SIG-M5 treated with dmso at 0.1 percent for 504 hours (cell line): ENCODE results near the gene TRAF3IP3.
A peak's percentile ranks its signal among the peaks of the same experiment; 100 is the strongest.
"Not testable (repeated sequence)": the region's sequence is repeated elsewhere in the genome, so short reads cannot be mapped to it uniquely, and the experiment has no call there.

Experiments
- DNase-seq: peaks from one replicate; lab custom pipeline; 2025; ENCODE audit not compliant: unreplicated experiment; lab: John Stamatoyannopoulos, UW

The TRAF3IP3 gene

GRCh38 chr1:209767706-209768105 is 11.9 kb downstream of the TRAF3IP3 start:
- DNase-seq = peak; percentile 88

- DNase-seq = peak; percentile 96
Observed at GRCh38 chr1:209768354-209768774, 12.5 kb downstream of the TRAF3IP3 start.

DNA sequence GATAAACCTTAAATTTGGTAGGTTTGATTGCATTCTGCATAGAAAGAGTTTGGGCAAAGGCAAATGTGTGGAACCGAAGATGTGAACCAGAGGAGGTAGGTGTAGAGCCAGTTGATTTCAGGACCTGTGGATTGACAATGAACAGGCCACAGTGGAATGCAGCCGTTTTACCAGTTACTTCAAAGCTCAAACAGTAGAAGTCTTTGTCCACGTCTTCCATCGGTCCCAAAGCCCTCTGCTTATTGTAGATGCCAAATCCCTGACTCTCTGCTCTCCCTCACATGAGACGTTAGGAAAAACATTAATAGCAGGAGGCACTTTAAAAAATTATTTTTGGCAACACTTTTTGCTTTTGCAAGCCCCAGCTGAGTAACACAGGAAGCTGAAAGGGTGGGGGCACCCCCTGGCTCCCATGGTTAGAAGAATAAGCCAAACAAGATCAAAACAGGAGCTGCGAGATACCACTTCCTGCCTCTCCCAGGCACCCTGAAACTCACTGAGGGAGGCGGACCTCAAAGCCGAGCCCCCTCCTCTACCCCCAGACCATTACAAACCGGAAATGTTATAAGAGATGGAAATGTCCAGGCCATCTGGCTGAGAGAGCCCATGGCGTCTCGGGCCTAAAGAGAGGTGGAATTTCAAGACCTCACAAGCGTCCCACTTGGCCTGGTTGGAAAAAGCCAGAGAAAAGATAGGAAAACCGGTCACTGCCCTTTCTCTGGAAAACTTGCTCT is 13.5 kb downstream of the TRAF3IP3 start:
- peak; percentile 96 for DNase-seq

DNA sequence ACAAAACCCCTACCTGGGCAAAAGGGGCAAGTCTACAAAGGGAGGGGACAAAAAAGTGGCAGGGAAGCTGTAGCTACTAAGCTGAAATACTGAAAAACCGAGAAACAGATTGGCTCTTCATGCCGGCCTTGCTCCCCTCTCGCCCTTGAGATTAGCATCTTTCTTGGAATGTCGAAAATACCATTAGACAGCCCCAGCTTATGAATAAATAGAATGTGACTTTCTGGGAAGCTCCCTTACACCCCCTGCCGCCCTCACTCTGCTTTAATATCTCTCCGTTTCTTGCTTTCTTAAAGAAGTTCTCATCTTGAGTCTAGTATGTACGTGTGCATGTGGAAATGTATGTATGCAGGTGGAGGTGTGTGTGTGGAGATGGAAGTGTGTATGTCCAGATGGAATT is 14.1 kb downstream of the TRAF3IP3 start:
- peak; percentile 70 for DNase-seq

DNA sequence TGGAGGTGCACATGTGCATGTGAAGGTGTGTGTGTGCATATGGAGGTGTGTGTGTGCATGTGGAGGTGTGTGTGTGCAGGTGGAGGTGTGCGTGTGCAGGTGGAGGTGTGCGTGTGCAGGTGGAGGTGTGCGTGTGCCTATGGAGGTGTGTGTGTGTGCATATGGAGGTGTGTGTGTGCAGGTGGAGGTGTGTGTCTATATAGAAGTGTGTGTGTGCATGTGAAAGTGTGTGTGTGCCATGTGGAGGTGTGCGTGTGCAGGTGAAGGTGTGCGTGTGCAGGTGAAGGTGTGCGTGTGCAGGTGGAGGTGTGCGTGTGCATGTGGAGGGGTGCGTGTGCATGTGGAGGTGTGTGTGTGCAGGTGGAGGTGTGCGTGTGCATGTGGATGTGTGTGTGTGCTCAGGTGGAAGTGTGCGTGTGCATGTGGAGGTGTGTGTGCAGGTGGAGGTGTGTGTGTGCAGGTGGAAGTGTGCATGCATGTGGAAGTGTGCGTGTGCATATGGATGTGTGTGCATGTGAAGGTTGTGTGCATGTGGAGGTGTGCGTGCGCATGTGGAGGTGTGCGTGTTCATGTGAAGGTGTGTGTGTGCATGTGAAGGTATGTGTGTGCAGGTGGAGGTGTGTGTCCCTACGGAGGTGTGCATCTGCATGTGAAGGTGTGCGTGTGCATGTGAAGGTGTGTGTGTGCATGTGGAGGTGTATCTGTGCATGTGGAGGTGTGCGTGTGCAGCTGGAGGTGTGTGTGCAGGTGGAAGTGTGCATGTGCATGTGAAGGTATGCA is 15.0 kb downstream of the TRAF3IP3 start:
- no peak for DNase-seq

- no peak for DNase-seq
Observed at GRCh38 chr1:209772126-209772525, 16.3 kb downstream of the TRAF3IP3 start.

- DNase-seq = peak; percentile 11
Observed at GRCh38 chr1:209774592-209774991, 18.7 kb downstream of the TRAF3IP3 start.

GRCh38 chr1:209775678-209776077 is 19.8 kb downstream of the TRAF3IP3 start:
- DNase-seq = no peak

DNA sequence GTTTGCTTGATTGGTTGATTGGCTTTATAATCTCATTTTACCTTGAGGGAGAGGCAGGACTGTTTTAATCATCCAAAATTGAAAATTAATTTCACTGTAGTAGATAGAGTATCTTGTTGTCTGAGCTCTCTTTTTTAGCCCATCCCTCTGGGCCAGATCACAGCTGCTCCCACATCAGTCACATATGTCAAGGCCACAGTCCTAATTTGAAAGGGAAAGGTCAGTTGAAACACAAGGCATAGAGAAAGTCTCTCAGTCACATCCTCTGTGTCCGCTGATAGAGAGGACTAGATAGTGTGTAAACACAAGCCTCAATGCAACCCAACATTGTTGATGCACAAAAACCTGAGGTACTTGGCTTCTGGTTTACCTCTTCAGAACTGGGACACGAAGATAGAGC is 21.7 kb downstream of the TRAF3IP3 start:
- no peak for DNase-seq

DNA sequence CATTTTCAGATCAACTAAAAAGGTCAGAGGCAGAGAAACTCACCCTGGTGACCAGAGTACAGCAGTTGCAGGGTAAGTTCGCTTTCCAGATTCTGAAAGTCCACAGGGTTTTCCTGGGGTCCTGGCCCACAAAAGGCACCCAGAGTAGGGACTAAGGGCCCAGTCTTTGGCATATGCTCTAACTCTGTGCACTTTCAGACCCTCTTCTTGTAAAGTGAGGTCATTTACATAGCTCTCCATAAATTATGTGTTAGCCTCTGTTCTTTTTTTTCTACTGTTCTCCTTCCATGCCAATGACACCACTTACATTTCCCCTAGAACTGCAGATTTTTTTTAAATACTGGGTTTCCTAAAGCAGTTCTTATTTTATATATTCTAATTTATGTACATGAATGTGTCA is 22.2 kb downstream of the TRAF3IP3 start:
- DNase-seq = no peak

DNA sequence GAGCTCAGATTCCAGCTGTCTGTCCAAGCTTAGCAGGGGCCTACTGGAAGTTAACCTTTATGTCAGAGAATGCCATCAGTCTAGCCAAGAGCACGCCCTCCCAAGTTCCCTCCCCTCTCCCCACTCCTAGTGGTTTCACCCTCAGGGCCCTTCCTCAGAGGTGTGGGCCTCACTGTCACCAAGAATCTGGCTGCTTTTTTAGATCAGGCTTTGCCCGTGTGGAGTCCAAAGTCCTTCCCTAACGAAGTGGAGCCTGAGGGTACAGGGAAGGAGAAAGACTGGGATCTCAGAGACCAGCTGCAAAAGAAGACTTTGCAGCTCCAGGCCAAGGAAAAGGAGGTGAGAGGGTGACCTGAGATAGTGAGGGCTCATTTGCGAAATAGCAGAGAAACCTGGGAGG is 24.4 kb downstream of the TRAF3IP3 start:
- no peak for DNase-seq

GRCh38 chr1:209783386-209783785 is 27.5 kb downstream of the TRAF3IP3 start:
- DNase-seq = no peak

DNA sequence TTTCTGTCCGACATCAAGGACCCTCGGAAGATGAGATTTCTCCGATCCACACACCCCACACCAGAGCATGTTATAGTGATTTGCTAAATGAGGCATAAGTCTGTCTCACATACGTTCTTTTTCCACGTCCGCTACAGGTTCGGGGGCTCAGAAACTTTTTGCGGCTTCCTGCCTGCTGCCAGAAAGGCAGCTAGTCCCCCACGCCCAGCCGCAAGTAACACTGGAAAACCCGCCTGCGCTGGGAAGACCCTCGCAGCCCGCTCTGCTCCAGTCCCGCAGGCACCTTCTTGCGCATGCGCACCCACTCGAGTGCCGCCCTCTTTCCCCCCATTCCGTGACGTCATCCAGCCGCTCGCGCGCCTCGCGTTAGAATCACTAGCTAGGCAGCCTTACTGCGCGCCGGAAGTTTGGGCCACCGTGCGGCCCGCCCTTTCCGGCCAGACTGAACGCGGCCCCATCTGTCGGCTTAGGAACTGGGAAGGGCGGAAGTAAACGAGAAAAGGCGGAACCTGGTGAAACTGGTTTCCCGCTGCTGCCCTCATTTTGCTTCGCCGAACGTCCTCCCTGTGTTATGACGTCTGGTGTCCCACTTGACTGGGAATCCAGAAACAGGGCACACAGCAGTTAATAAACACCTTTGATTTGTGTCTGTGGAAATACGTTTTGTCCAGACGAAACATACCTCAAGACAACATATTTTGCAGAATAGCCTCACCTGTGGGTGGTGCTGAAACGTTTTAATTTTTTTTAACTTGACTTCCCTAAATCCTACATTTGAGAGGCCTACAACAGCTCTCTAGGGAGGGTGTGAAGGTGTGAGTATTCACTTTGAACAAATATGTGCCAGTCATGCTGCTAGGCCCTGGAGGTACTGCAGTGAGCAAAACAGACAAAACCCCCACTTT is 28.7 kb downstream of the TRAF3IP3 start, which contains the start of gene C1orf74:
C1orf74 (minus strand) TSS at position 295 of the 905 bp plus-strand sequence. CDS start 925 bp downstream, outside the sequence.
- peak; percentile 99 for DNase-seq

DNA sequence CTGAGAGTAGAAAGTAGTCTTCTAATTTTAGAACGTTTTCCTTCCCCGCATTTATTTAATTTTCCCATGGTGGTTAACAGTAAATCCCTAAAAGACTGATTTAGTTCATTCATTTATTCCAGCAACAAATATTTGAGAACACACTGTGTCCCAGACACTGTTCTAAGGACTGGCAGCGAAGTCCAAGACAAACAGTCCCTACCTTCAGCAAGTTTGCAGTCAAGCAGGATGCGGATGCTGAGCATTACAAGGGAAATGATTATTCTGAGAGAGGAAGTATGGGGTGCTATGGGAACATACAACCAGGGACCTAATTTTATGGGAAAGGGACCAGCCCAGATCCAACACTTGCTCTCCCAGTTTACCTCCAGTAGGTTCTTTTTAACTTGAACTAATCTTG is 29.7 kb downstream of the TRAF3IP3 start:
- DNase-seq = no peak

DNA sequence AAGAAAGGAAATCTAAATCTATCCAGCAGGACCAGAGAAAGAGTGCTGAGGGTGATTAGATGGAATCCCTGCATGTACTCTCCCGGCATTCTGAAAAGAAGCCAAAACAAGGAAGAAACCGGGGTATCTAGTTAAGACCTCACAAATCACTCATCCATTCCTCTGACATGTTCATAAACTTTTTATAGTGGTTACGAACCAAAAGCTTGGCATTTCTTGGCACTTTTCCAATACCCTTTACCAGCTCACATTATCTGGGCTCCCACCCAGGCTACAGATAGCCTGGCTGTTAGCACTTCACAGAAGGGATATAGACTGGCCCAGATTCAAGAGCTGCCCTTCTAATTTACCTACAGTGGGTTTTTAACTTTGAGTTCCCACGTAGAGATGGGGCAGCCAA is 30.3 kb downstream of the TRAF3IP3 start:
- no peak for DNase-seq

DNA sequence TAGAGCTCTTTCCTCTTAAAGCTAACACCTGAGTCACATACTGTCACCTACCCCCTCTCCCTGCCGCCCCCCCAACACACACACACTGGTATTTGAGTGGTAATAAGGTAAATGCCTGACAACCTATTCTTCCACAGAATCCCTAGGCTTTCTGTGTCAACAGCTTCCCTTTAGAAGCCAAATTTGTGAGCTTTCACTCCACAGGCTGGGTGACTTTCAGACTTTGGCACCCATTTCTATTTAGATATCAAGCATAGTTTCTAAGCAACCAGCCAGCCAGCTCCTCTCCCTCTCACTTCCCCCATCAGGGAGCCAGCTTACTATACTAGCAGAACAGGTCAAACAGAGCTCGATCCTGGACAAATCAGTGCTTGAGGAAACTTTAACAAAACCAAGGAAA is 31.7 kb downstream of the TRAF3IP3 start:
- peak; percentile 18 for DNase-seq

GRCh38 chr1:209789245-209789644 is 33.4 kb downstream of the TRAF3IP3 start:
- DNase-seq = no peak

DNA sequence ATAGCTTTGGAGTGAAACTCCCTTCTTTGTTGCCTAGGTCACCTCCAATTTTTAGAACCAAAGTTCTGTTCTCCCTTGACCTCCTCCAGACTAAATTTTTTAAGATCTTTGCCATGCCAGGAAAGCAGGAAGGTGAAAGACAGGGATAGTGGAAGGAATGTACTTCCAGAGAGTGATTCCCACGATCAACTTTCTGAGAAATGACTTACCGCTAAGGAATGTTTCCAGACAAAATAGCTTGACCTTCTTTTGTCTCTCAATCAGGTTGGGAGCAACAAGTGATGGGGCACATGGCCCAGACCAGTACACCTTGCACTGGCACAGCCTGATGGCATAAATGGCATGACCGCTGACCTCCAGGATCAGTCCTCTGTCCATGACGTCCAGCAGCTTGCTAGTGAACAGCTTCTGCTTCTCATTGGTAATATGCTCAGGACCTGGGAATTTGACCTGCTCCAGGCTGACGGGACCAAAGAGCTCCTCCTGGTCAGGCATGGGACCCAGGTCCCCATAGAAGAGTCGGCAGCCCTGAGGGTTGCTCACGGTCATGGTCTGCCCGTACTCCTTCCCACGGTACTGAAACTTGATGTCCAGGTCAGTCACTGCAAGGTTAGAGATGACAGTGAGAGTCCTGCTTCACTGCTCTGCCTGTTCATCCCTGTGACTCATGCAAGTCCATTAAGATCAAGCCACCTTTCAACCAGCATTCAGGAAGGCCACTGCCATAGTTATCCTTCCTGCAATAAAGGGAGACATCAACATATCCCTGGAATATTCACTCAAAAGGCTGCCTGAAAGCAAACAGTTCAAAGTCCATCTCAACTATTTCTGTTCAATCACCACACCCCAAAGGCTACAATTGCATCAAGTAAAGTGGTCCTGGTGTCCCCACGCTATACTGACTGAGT is 34.7 kb downstream of the TRAF3IP3 start:
- no peak for DNase-seq

GRCh38 chr1:209791920-209792319 is 36.1 kb downstream of the TRAF3IP3 start:
- DNase-seq = no peak

- not testable (repeated sequence) for DNase-seq
Observed at GRCh38 chr1:209793711-209794110, 37.9 kb downstream of the TRAF3IP3 start.
